GM12892 (cell line): ENCODE results near the gene TTLL11.
"Not testable (repeated sequence)": the region's sequence is repeated elsewhere in the genome, so short reads cannot be mapped to it uniquely, and the experiment has no call there.

Experiments used
- POLR2A ChIP-seq: IDR thresholded peaks from 2 replicates; pipeline ENCODE4 v1.6.1; 2011; ENCODE audit warnings: low read depth, low read length, control low read depth
- POLR2AphosphoS5 ChIP-seq: IDR thresholded peaks from 2 replicates; pipeline ENCODE4 v1.6.1; 2011; ENCODE audit warnings: low read depth, low read length, control low read depth
- TAF1 ChIP-seq: IDR thresholded peaks from 2 replicates; pipeline ENCODE4 v1.6.1; 2011; ENCODE audit warnings: low read depth, mild to moderate bottlenecking, control low read depth, low read length, borderline replicate concordance

- TF ChIP-seq POLR2AphosphoS5, POLR2A, TAF1: not testable (repeated sequence)
These were observed 112.4 kb downstream of the TTLL11 start for GRCh38 chr9:121980665-121981064.
